T-helper 1 cell treated with Interleukin-12 subunit alpha and Interleukin-12 subunit beta and Interleukin-4 antibody, amounts not matched to agents 30 ng/mL and 1 ng/mL, for 36 hours (primary cell): Measurements from ENCODE around the gene HMOX2. TPM values are rescaled to one million over a fixed set of nuclear protein-coding genes. Genes with fewer than 3 reads are reported as not detected.

ENCODE experiments used
- intact Hi-C: fragments of 100-400 bp; cut with micrococcal nuclease; formaldehyde crosslinking; loops from one replicate; pipeline ENCODE4 v1.15.1; 2024
- total RNA-seq: library from RNA; stranded (reverse); gene quantifications from 2 replicates; pipeline ENCODE4 v1.2.3, GENCODE V29; 2022

HMOX2 gene
- total RNA-seq, result 74.5 and 77.9 TPM in 2 replicates

DNA sequence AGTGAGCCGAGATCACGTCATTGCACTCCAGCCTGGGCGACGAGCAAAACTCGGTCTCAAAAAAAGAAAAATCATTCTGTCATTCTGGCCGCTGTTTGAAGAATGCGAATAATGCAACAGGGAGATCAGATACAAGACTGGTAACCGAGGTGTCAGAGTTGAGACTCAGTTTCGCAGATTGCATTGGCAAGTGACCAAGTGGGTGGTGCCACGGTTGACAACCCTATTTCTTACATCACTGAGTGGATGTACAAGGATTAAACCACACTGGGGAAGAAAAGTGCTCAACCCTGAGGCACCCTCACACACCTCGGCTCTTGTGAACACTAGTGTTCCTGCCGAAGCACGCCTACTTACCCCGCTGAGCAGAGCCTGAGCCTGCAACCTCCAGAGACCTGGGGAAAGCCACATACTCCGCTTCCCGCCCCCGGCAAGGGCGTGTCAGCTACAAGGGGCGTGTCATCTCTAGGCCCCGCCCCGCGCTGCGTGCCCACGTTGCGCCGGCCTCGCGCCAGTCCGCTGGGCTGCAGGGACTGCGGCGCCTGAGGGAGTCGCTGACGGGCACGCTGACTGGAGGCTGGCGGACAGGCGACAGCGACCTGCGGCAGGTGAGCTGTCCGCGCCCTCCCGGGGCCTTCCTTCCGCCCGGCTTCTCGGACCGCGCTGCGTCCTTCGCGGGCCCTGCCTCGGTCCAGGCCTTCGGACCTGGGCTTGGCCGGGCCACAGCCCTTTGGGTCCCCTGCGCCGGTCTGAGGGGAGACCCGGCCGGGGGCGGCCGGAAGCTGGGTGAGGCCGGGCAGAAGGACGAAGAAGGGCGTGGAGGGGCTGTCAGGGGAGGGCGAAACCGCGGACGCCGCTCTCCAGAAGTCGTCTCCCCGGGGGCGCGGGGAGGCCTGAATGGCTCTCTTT lies at the start of gene HMOX2:
TSS of gene HMOX2 (plus strand) at position 519 of the 909 bp plus-strand sequence. CDS start 29,127 bp downstream, outside the sequence.
- intact Hi-C loops, result loop anchor here (1.0 to 5.0 kb wide), 15 partner anchors 12 to 483 kb away; partner anchors contain the start of genes ANKS3, CDIP1, DNAAF8 and DNAJA3

DNA sequence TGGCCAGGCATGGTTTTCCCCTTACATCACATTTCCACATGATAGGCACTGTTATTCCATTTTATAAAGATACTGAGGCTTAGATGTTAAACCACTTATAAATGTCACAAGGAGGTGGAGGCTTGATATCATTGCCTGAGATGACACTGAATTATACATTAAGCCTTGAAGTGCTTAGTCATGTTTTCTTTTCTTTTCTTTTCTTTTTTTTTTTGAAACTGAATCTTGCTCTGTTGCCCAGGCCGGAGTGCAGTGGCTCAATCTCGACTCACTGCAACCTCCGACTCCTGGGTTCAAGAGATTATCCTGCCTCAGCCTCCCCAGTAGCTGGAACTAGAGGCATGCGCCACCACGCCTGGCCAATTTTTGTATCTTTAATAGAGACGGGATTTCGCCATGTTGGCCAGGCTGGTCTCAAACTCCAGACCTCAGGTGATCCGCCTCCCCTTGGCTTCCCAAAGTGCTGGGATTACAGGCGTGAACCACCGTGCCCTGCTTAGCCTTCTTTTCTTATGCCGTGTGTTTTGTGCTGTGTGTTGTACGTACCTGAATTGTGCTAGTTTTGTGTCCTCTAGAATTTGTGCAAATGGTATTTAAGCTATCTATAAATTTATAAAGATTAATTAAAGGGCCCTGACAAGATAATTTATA lies 49.4 kb upstream of the HMOX2 start:
- intact Hi-C loops, result loop anchor here (5.0 kb wide), 2 partner anchors 80 to 420 kb away; partner anchors contain the start of genes GLYR1 and UBN1

DNA sequence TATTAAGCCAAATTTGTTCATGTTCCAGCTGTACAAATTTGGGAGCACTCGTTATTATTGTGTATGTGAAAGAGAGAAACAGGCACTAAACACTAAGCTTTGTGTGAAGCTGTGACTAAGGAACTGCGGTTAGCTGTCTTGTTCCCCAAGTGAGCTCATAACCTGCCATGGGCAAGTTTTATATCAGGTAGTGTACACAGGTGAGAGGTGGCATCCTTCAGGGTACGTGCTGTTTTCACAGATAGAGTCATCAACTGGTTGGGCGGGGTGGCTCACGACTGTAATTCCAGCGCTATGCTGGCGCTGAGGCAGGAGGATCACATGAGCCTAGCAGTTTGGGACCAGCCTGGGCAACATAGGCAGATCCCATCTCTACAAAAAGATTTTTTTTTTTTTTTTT lies 47.7 kb upstream of the HMOX2 start:
- intact Hi-C loops, result loop anchor here (5.0 kb wide), 2 partner anchors 79 to 419 kb away; partner anchors contain the start of genes GLYR1 and UBN1

DNA sequence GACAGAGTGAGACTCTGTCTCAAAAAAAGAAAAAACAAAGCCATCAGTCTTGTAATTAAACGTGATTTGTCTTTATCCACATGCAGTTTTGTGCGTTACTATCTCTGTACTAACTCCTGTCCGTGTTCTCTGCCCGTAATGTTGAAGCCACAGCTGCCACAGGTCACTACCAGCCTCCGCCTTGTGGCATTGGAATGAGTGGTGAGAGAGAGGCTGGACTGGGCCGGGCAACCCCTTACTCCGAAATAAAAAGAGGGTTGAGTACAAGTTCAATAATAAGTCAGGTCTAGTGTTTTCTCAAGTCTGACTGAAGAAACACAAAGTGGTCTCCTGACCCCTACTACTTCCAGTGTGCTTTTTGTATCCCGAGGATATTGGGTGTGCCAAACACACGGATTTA lies 45.2 kb upstream of the HMOX2 start:
- intact Hi-C loops, result no loop called here

- intact Hi-C loops, result no loop called here
Measured at GRCh38 chr16:4433228-4433627, 43.0 kb upstream of the HMOX2 start.

GRCh38 chr16:4433914-4434787 lies 42.0 kb upstream of the HMOX2 start:
- intact Hi-C loops, result no loop called here

DNA sequence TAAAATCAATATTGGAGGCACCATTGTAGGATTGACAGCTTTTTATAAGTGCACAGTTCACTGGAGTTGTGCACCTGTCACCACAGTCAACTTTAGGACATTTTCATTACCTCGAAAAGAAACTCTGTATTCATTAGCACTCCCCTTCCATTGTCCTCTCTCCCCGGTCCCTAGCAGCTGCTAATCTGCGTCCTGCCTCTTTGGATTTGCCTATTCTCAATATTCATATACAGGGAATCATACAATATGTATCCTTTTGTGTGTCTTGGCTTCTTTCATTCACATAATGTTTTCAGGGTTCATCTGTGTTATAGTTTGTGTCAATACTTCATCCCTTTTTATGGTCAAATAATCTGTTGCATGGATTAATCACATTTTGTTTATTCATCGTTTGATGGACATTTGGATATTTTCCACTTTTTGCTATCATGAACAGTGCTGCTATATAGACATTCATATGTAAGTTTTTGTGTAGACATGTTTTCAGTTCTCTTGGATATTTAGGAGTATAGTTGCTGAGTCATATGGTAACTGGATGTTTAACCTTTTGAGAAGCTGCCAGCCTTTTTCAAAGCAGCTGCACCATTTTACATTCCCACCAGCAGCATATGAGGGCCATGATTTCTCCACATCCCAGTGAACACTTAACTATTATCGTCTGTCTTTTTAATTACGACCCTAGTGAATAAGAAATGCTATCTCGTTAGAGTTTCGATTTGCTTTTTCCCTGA lies 40.7 kb upstream of the HMOX2 start:
- intact Hi-C loops, result no loop called here

DNA sequence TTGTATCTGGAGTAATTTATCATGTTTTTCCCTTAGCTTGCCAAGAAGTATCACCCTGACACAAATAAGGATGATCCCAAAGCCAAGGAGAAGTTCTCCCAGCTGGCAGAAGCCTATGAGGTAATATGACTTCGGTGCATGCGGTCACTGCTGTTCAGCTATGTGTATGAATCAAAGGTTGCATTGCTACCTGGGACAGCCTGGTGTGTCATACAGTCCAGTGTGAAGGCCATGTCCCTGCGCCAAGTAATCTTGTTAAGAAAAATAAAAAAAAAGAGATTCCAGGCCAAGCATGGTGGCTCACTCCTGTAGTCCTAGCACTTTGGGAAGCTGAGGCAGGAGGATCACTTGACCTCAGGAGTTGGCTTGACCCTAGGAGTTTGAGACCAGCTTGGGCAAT lies 38.8 kb upstream of the HMOX2 start:
- intact Hi-C loops, result no loop called here

DNA sequence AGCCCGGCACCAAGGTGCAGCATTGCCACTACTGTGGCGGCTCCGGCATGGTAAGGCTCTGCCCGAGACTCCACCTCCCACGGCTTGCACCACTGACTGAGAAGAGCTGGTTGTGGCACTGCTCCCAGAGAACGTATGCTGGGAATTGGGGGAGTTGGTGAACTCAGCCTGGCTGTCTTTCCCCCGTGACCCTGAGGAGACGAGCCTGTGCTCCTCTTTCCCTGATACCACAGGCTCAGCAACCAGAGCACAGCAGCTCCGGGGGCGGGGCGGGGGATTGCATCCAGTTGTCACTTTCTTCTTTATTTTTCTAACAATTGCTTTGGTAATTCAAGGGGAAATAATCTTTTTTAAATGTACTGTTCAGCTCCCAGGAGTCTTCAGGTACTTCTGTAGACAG lies 33.8 kb upstream of the HMOX2 start:
- intact Hi-C loops, result no loop called here

GRCh38 chr16:4443271-4443670 lies 32.9 kb upstream of the HMOX2 start:
- intact Hi-C loops, result no loop called here

DNA sequence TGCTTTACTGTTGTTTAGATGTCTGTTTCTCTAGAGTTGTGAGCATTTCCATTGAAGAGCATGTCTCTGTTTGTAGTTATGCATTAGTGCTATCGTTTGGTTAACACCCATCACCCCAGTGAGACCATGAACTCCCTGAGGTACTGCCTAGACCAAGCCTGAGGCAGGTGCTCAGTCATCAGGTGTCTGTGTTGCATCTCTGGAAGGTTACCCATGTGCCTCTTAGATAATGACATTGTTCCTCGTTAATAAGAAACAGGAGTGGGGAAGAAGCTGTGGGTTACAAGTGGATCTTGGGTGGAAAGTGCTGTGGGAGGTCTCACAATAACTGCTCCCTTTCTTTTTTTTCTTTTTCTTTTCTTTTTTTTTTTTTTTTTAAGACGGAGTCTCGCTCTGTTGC lies 32.2 kb upstream of the HMOX2 start:
- intact Hi-C loops, result no loop called here

GRCh38 chr16:4450430-4450829 lies 25.8 kb upstream of the HMOX2 start:
- intact Hi-C loops, result no loop called here

- intact Hi-C loops, result no loop called here
Measured at GRCh38 chr16:4450931-4451519, 25.2 kb upstream of the HMOX2 start.

DNA sequence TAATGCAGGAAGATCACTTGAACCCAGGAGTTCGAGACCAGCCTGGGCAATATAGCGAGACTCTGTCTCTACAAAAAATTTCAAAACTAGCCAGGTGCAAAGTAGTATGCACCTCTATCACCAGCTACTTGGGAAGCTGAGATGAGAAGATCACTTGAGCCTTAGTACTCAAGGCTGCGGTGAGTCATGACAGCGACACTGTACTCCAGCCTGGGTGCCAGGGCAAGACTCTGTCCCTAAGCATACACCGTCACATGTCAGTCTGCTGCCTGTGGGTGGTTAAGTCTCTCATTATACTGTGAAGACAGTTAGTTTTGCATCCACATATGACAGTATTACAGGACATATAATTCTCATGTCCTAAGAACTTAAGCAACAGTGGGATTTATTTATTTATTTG lies 23.5 kb upstream of the HMOX2 start:
- intact Hi-C loops, result no loop called here

- intact Hi-C loops, result no loop called here
Measured at GRCh38 chr16:4454623-4455022, 21.6 kb upstream of the HMOX2 start.

DNA sequence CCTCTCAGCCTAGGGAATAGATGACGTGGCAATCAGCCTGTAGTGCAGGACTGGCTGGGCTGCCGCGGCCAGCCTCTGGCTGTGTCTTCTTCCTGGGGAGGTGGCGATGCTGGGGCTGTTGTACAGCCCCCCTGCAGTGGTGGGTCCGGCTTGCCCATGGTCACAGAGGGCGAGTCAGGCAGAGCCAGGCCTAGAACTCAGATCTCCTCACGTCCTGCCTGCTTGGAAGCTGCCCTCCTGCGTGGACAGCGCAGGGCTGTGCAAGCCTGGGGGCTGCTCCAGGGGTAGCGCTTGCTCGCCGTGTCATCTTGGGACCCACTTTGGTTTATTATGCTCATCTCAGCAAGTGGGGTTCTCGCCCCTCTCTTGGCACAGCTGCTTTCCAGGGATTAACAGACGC lies 21.1 kb upstream of the HMOX2 start:
- intact Hi-C loops, result no loop called here

DNA sequence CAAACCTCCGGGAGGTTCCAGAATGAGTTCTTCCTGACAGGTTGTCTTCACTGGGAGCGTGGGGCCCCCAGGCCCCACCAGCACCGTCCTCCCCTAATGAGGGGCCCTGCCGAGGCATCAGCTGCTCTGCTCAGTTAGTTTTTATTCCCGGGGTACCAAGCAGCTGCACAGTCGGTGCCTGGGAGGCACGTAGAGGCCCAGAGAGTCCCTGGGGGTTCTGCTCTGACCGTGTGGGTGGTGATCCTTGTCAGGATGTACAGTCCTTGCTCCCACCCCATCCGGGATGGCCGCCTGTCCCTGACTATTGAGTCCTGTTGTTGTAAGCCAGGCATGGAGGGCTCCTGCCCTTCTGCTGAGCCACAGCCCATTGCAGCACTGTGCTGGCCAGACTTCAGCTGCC lies 20.2 kb upstream of the HMOX2 start:
- intact Hi-C loops, result no loop called here

GRCh38 chr16:4460936-4461249 lies 15.3 kb upstream of the HMOX2 start:
- intact Hi-C loops, result no loop called here

DNA sequence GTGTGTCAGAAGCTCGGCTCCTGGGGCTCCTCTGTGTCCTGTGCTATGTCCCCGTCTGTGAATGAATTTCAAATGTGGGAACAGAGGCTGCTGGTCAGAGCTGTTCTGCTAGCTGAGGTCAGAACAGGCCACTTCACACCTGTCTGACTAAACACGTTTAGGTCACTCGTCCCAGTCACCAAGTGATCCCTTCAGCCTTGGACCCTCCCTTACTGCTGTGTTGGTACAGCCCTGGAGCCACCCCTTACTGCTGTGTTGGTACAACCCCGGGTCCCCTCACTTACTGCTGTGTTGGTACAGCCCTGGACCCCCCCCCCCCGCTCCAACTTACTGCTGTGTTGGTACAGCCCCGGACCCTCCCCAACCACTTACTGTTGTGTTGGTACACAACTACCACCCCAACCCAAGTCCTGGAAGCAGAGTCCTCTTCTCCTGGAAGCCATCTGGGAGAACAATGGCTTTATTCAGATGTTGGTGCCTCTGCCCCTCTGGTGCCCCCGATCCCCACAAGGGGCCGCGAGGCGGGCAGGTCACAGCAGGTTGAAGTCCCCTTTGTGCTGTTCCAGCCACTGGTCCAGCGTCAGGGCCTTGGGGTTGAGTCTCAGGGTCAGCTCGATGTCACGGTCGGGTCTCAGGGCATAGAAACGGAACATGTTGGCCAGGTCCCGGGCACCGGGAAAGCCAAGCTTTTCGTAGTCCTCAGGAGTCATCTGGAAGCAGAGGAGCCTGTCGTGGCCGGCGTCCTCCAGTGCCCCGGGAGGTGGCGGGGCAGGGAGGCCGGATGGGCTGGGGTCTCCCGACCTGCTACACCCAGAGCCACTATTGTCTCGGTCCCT lies 14.7 kb upstream of the HMOX2 start:
- intact Hi-C loops, result no loop called here
